SKM-1 (cell line): ENCODE data around the gene PACRG.
"Not testable (repeated sequence)": the region's sequence is repeated elsewhere in the genome, so short reads cannot be mapped to it uniquely, and the experiment has no call there.

ENCODE experiments used
- DNase-seq: peaks from one replicate; lab custom pipeline; 2025; ENCODE audit not compliant: unreplicated experiment; lab: John Stamatoyannopoulos, UW

The PACRG gene

GRCh38 chr6:163301726-163302635, 574.2 kb downstream of the PACRG start:
- DNase-seq, result no peak

GRCh38 chr6:163302747-163303146, 575.0 kb downstream of the PACRG start:
- DNase-seq, result no peak

GRCh38 chr6:163306000-163306399, 578.2 kb downstream of the PACRG start:
- DNase-seq, result no peak

- no peak for DNase-seq
Measured at GRCh38 chr6:163308629-163309440, 581.1 kb downstream of the PACRG start.

GRCh38 chr6:163309491-163310026, 581.8 kb downstream of the PACRG start:
- DNase-seq, result no peak

GRCh38 chr6:163310096-163310972, 582.6 kb downstream of the PACRG start:
- DNase-seq, result no peak

GRCh38 chr6:163310973-163311383, 583.2 kb downstream of the PACRG start:
- no peak for DNase-seq

GRCh38 chr6:163311830-163312229, 584.1 kb downstream of the PACRG start:
- DNase-seq, result no peak

- DNase-seq, result no peak
Measured at GRCh38 chr6:163313566-163313965, 585.8 kb downstream of the PACRG start.

GRCh38 chr6:163313981-163314380, 586.2 kb downstream of the PACRG start:
- no peak for DNase-seq

- DNase-seq, result no peak
Measured at GRCh38 chr6:163314791-163315470, 587.2 kb downstream of the PACRG start.

GRCh38 chr6:163316866-163317495, 589.2 kb downstream of the PACRG start:
- not testable (repeated sequence) for DNase-seq

GRCh38 chr6:163318071-163318786, 590.5 kb downstream of the PACRG start:
- no peak for DNase-seq

- no peak for DNase-seq
Measured at GRCh38 chr6:163319609-163320366, 592.0 kb downstream of the PACRG start.

- no peak for DNase-seq
Measured at GRCh38 chr6:163320402-163320801, 592.6 kb downstream of the PACRG start.

GRCh38 chr6:163320804-163321203, 593.0 kb downstream of the PACRG start:
- DNase-seq, result no peak

- no peak for DNase-seq
Measured at GRCh38 chr6:163321717-163322116, 593.9 kb downstream of the PACRG start.

GRCh38 chr6:163323274-163323673, 595.5 kb downstream of the PACRG start:
- DNase-seq, result no peak
